ENCODE results near the gene MYO18A. TPM values are rescaled to one million over a fixed set of nuclear protein-coding genes. Genes with fewer than 3 reads are reported as not detected.

MYO18A gene
- total RNA-seq, 1 experiment from 2014 or later = 89.9 TPM

GRCh38 chr17:29124925-29125273 lies 55.3 kb downstream of the MYO18A start:
- BruUV-seq (replicated peaks) = no TSS peak
- no peak for TF ChIP-seq CTCF (IDR thresholded peaks at IDR 0.05; ENCODE audit: unreplicated experiment)
- H3K27ac Mint-ChIP-seq (ENCODE audit: unreplicated experiment) = no peak overlapping the region
- intact Hi-C loops (cut with micrococcal nuclease; ENCODE audit: unreplicated experiment) = loop anchor here (1.0 to 2.0 kb wide), 2 partner anchors 20 to 94 kb away; no protein-coding TSS in a partner anchor
- peak; percentile 84 for DNase-seq
- peak overlapping the region; percentile 20 for H3K4me3 Mint-ChIP-seq (ENCODE audit: low read depth, unreplicated experiment)
- peaks cover 27% of the 10 kb centered on the region for H3K36me3 Mint-ChIP-seq (ENCODE audit: insufficient read depth, unreplicated experiment)
- no peaks in the 10 kb centered on the region for H3K27me3 Mint-ChIP-seq (ENCODE audit: unreplicated experiment)
- peaks cover 17% of the 10 kb centered on the region for H3K4me1 Mint-ChIP-seq (ENCODE audit: low read depth, unreplicated experiment)
- H3K9me3 Mint-ChIP-seq (ENCODE audit: low read depth, unreplicated experiment) = no peaks in the 10 kb centered on the region
- CTCF ChIA-PET = interaction anchor here (0.8 to 2.4 kb wide), 14 partner anchors 9 to 245 kb away, joined by 3 to 37 read pairs (median 12); partner anchors contain the start of gene MYO18A

GRCh38 chr17:29124135-29124924 lies 55.9 kb downstream of the MYO18A start:
- peak; percentile 41 for TF ChIP-seq CTCF (IDR thresholded peaks at IDR 0.05; ENCODE audit: unreplicated experiment)
- CTCF ChIA-PET = interaction anchor here (0.6 to 2.4 kb wide), 29 partner anchors 9 to 413 kb away, joined by 3 to 37 read pairs (median 6); partner anchors contain the start of genes MYO18A and NUFIP2
- peaks cover 17% of the 10 kb centered on the region for H3K4me1 Mint-ChIP-seq (ENCODE audit: low read depth, unreplicated experiment)
- no peaks in the 10 kb centered on the region for H3K27me3 Mint-ChIP-seq (ENCODE audit: unreplicated experiment)
- peak overlapping the region; percentile 5 for H3K27ac Mint-ChIP-seq (ENCODE audit: unreplicated experiment)
- peak overlapping the region; percentile 20 for H3K4me3 Mint-ChIP-seq (ENCODE audit: low read depth, unreplicated experiment)
- peaks cover 32% of the 10 kb centered on the region for H3K36me3 Mint-ChIP-seq (ENCODE audit: insufficient read depth, unreplicated experiment)
- DNase-seq = peak; percentile 64
- intact Hi-C loops (cut with micrococcal nuclease; ENCODE audit: unreplicated experiment) = loop anchor here (2.0 kb wide), 1 partner anchor 20 kb away; no protein-coding TSS in a partner anchor
- no peaks in the 10 kb centered on the region for H3K9me3 Mint-ChIP-seq (ENCODE audit: low read depth, unreplicated experiment)
- no TSS peak for BruUV-seq (replicated peaks)

- BruUV-seq (replicated peaks) = no TSS peak
- no peak overlapping the region for H3K27ac Mint-ChIP-seq (ENCODE audit: unreplicated experiment)
- no peak for DNase-seq
- CTCF ChIA-PET = interaction anchor here (1.3 to 2.4 kb wide), 3 partner anchors 11 to 168 kb away, joined by 11 to 35 read pairs (median 11); partner anchors contain the start of gene MYO18A
- intact Hi-C loops (cut with micrococcal nuclease; ENCODE audit: unreplicated experiment) = no loop called here
- H3K9me3 Mint-ChIP-seq (ENCODE audit: low read depth, unreplicated experiment) = no peaks in the 10 kb centered on the region
- peaks cover 35% of the 10 kb centered on the region for H3K36me3 Mint-ChIP-seq (ENCODE audit: insufficient read depth, unreplicated experiment)
- peaks cover 17% of the 10 kb centered on the region for H3K4me1 Mint-ChIP-seq (ENCODE audit: low read depth, unreplicated experiment)
- no peaks in the 10 kb centered on the region for H3K27me3 Mint-ChIP-seq (ENCODE audit: unreplicated experiment)
- no peak for TF ChIP-seq CTCF (IDR thresholded peaks at IDR 0.05; ENCODE audit: unreplicated experiment)
- no peak overlapping the region for H3K4me3 Mint-ChIP-seq (ENCODE audit: low read depth, unreplicated experiment)
These were observed 57.1 kb downstream of the MYO18A start for GRCh38 chr17:29123111-29123510.

GRCh38 chr17:29121442-29121841 lies 58.8 kb downstream of the MYO18A start:
- DNase-seq = no peak
- Mint-ChIP-seq H3K27ac (ENCODE audit: unreplicated experiment) (no peak overlapping the region), H3K9me3 (ENCODE audit: low read depth, unreplicated experiment) (no peaks in the 10 kb centered on the region), H3K36me3 (ENCODE audit: insufficient read depth, unreplicated experiment) (peaks cover 41% of the 10 kb centered on the region), H3K27me3 (ENCODE audit: unreplicated experiment) (no peaks in the 10 kb centered on the region), H3K4me1 (ENCODE audit: low read depth, unreplicated experiment) (peaks cover 17% of the 10 kb centered on the region), H3K4me3 (ENCODE audit: low read depth, unreplicated experiment) (no peak overlapping the region)
- no peak for TF ChIP-seq CTCF (IDR thresholded peaks at IDR 0.05; ENCODE audit: unreplicated experiment)
- no TSS peak for BruUV-seq (replicated peaks)
- intact Hi-C loops (cut with micrococcal nuclease; ENCODE audit: unreplicated experiment) = no loop called here
- CTCF ChIA-PET = interaction anchor here (0.6 kb wide), 1 partner anchor 9 kb away, joined by 3 read pairs; no protein-coding TSS in a partner anchor

Data from Calu3 (cell line).